Activated naive CD4-positive, alpha-beta T cell treated with Interleukin-2 at 50 U/mL for 16 hours (primary cell): Measurements from ENCODE around the gene GDF15.
A peak's percentile ranks its signal among the peaks of the same experiment; 100 is the strongest.
"Not testable (repeated sequence)": the region's sequence is repeated elsewhere in the genome, so short reads cannot be mapped to it uniquely, and the experiment has no call there.

ENCODE experiments used
- DNase-seq: peaks from one replicate; pipeline ENCODE4 v3.0.0-alpha.2; 2020

GDF15 gene

GRCh38 chr19:18392926-18393325, 7.0 kb downstream of the GDF15 start:
- no peak for DNase-seq

GRCh38 chr19:18393836-18394235, 7.9 kb downstream of the GDF15 start:
- no peak for DNase-seq

- no peak for DNase-seq
Observed at GRCh38 chr19:18396471-18397241, 10.7 kb downstream of the GDF15 start.

- no peak for DNase-seq
Observed at GRCh38 chr19:18397242-18398202, 11.6 kb downstream of the GDF15 start, which contains the start of gene LRRC25. LRRC25 (minus strand) TSS chr19:18397622; CDS start chr19:18396963, 659 bp downstream.

- no peak for DNase-seq
Observed at GRCh38 chr19:18399008-18399407, 13.1 kb downstream of the GDF15 start.

GRCh38 chr19:18401580-18402112, 15.7 kb downstream of the GDF15 start:
- no peak for DNase-seq

GRCh38 chr19:18402455-18403248, 16.7 kb downstream of the GDF15 start:
- not testable (repeated sequence) for DNase-seq

- not testable (repeated sequence) for DNase-seq
Observed at GRCh38 chr19:18405754-18406153, 19.8 kb downstream of the GDF15 start.

GRCh38 chr19:18406749-18407148, 20.8 kb downstream of the GDF15 start:
- no peak for DNase-seq

- no peak for DNase-seq
Observed at GRCh38 chr19:18408053-18408476, 22.1 kb downstream of the GDF15 start.

- DNase-seq: no peak
Observed at GRCh38 chr19:18412610-18413239, 26.8 kb downstream of the GDF15 start.

- no peak for DNase-seq
Observed at GRCh38 chr19:18414504-18415177, 28.7 kb downstream of the GDF15 start.

- DNase-seq: no peak
Observed at GRCh38 chr19:18415178-18415867, 29.4 kb downstream of the GDF15 start.

GRCh38 chr19:18416778-18417249, 30.9 kb downstream of the GDF15 start:
- peak; percentile 72 for DNase-seq

GRCh38 chr19:18417250-18418028, 31.5 kb downstream of the GDF15 start:
- peak; percentile 42 for DNase-seq

GRCh38 chr19:18418029-18418482, 32.1 kb downstream of the GDF15 start:
- DNase-seq: peak; percentile 49

GRCh38 chr19:18418483-18419194, 32.7 kb downstream of the GDF15 start:
- no peak for DNase-seq

- DNase-seq: peak; percentile 71
Observed at GRCh38 chr19:18419195-18419698, 33.3 kb downstream of the GDF15 start, which contains the start of gene SSBP4. SSBP4 (plus strand) TSS chr19:18419398; CDS start chr19:18419649, 251 bp downstream.
